Measurements from ENCODE around the gene KLF15.

KLF15 gene

DNA sequence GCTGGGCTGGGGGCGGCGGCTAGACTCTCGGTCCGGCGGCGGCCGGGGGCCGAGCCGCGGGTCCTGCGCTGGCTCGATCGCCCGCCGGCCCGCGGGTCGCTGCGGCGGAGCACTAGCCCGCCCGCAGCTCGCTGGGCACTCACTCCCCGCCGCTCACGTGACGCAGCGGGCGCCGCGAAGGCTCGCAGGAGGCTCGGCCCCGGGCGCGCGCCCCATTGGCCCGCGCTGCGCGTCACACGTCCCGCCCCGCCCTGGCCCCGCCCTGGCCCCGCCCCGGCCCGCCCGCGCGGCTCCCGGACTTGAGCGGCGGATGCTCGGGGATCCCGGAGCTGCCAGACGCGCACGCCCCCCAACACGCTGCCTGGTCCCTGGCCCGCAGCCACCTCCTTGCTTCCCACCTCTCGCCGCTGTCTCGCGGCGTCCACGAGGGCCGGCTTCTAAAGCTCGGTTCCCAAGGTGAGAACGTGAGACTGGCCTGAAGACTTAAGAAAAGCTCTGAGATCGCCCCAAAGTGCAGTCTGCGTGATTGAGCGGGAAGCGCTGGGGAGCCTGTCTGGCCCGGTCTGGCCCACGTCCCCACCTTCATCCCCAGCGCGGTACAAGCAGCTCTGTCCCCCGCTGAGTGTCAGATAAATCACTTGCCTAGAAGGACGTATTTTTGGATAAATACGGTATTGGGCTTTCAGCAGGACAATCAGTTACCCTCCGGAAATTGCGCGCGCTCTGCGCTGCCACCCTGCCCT, at the start of gene KLF15:
Gene KLF15 (minus strand): TSS at position 114 of the 743 bp plus-strand sequence. CDS start 4,486 bp downstream, outside the sequence.
- peak within 1 kb of the TSS; percentile 59 for H3K4me3 ChIP-seq (ENCODE audit: low read depth, low read length)
- TF ChIP-seq, protein P1, sequence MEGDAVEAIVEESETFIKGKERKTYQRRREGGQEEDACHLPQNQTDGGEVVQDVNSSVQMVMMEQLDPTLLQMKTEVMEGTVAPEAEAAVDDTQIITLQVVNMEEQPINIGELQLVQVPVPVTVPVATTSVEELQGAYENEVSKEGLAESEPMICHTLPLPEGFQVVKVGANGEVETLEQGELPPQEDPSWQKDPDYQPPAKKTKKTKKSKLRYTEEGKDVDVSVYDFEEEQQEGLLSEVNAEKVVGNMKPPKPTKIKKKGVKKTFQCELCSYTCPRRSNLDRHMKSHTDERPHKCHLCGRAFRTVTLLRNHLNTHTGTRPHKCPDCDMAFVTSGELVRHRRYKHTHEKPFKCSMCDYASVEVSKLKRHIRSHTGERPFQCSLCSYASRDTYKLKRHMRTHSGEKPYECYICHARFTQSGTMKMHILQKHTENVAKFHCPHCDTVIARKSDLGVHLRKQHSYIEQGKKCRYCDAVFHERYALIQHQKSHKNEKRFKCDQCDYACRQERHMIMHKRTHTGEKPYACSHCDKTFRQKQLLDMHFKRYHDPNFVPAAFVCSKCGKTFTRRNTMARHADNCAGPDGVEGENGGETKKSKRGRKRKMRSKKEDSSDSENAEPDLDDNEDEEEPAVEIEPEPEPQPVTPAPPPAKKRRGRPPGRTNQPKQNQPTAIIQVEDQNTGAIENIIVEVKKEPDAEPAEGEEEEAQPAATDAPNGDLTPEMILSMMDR (IDR thresholded peaks at IDR 0.05; ENCODE audit: low read depth, low read length), result no peak

DNA sequence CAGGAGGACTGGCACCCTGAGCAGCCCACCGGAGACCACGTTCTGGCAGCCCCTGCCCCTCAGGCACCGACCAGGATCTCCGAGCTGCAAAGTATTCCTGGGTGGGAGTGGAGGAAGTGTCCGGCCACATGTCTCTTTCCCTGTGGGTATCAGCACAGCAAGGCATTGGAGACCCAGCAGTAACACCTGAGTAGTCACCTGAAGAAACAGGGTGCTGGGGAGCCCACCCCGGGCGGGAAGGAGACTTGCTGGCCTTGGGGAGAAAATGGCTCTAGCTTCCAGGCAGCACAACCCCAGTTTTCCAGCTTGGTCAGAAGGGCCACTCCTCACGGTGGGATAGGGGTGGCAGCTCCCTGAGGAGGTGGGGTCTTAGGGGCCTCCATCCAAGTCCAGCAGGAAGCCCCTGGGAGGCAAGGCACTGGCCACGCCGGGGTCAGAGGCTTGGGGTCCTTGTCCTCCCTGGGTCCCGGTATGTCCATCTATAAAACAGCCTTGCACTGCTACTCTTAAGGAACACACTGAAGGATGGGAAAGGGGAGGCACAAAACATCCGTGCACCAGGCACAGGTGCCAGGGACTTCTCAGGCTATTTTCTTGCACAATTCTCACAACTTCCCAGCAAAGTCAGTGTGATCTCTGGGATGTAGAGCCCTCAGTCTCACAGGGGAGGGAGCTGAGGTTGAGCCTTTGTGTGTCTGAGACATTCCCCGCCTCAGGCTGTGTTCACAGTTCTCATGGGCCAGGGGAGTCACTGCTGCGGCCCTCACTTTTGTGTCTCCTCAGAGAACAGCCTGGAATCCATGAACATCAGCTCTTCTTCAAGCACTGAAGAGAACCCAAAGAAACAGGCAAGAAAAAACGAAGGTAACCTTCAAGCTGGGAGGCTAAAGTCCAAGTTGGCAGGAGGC, 49.4 kb upstream of the KLF15 start:
- no peak overlapping the region for H3K4me3 ChIP-seq (ENCODE audit: low read depth, low read length)
- TF ChIP-seq, protein P1 (IDR thresholded peaks at IDR 0.05; ENCODE audit: low read depth, low read length), result no peak

DNA sequence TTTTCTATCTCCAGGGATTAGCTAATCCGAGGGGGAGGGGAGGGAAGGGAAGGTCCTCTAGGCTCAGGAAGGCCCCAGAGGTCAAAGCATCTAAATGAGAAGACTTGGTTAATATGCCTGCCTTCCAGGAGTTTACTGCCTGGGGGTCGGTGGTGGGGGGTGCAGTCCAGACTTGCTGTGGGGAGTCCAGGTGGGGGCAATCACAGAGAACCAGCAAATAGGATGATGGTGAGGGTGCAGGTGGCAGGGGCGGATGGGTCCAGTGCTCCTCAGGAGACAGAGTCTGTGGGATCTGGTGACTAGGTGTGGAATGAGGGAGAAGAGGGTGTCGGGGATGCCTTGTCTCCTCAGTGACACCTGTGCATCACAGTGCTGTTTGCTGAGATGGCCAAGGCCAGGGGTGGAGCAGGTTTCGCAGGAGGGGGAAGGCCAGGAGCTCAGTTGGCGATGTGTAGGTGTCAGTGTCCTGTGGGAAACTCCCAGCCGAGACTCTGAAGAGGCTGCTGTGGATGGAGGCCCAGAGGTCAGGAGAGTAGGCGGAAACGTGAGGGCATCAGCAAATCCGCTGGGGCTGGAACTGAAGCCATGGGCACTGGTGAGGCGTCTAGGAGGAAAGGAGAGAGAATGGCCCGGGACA, 45.6 kb upstream of the KLF15 start:
- TF ChIP-seq, protein P1 (IDR thresholded peaks at IDR 0.05; ENCODE audit: low read depth, low read length), result no peak

DNA sequence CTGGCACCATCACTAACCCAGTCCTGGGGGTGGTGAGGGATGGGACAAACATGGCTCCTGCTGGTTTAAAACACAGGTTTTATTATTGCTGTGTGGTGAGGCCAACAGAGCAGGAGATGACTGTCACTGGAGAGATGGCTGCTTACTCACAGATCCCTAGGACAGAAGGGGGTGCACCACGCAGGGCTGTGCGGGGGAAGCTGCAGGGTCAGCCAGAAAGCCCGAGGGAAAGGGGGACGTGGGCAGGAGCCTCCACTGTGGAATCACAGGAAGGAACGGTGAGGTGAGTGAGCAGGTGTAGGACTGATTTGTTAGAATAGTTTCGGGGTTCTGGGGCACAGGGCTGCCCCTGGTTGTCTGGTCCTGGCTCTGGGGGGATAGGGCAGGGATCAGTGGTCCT, 45.0 kb upstream of the KLF15 start:
- TF ChIP-seq, protein P1 (IDR thresholded peaks at IDR 0.05; ENCODE audit: low read depth, low read length), result no peak
- H3K4me3 ChIP-seq (ENCODE audit: low read depth, low read length), result no peak overlapping the region

More for the DNA sequence above, 45.6 kb upstream of the KLF15 start:
- H3K4me3 ChIP-seq (ENCODE audit: low read depth, low read length), result no peak overlapping the region

DNA sequence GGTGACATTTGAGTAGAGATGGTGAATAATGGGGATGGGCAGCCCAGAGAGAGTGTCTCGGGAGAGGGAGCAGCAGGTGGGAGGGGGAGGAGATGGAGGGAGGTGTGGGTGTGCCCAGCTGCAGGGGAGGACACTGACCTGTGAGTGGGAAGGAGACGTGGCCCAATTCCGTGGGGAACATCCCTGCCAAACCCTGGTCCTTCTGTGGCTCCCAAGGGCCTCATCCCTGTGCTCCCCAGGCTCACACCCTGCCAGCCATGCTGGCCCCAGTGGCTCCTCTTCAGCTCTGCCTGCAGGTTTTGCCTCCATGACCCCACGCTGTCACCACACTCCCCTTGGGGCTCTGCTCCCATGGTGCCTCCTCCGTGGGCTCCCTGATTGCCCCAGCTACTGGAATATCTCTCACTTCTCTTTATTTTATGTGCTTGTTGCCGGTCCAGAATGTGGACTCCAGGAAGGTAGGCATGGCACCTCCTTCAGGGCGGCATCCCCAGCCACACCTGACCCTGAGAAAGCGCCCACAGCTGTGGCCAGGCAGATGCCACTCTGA, 44.5 kb upstream of the KLF15 start:
- TF ChIP-seq, protein P1 (IDR thresholded peaks at IDR 0.05; ENCODE audit: low read depth, low read length), result no peak
- H3K4me3 ChIP-seq (ENCODE audit: low read depth, low read length), result no peak overlapping the region

DNA sequence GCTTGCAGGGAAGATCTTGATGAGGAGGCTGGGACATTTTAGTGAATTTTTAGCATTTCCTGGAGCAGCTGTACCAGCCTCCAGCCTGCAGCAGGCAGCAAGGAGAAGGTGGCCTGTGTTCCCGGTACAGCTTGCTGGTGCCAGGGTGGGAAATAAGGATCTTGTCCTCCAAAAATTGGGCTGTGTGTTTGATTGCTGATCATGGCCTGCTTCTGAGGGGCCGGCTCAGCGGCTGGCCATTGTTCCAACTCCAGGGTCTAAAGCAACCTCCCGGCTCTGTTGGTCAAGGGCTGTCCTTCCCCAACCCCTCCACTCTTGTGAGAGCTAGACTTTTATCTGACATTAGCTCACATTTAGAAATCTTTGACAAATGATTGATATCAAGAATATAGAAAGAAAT, 42.5 kb upstream of the KLF15 start:
- TF ChIP-seq, protein P1 (IDR thresholded peaks at IDR 0.05; ENCODE audit: low read depth, low read length), result no peak
- no peak overlapping the region for H3K4me3 ChIP-seq (ENCODE audit: low read depth, low read length)
